Large intestine (tissue), 3 donors: ENCODE results near the gene CCDC18. TPM values are rescaled to one million over a fixed set of nuclear protein-coding genes. Genes with fewer than 3 reads are reported as not detected.
"Not testable (repeated sequence)": the region's sequence is repeated elsewhere in the genome, so short reads cannot be mapped to it uniquely, and the experiment has no call there.

ENCODE experiments used
- DNase-seq, 2 donors: peaks; one replicate each; pipeline versions ENCODE4 v3.0.0 to v3.0.0-alpha.2; 2013
- H3K27ac ChIP-seq: one replicate; pipeline ENCODE4 v1.5.1; 2013; ENCODE audit warnings: low read length
- H3K27me3 ChIP-seq: 2 replicates; pipeline ENCODE4 v1.6.1; 2013; ENCODE audit warnings: low read length; ENCODE audit not compliant: control insufficient read depth, insufficient read depth
- H3K36me3 ChIP-seq: 2 replicates; pipeline ENCODE4 v1.6.1; 2013; ENCODE audit warnings: low read length; ENCODE audit not compliant: control insufficient read depth, insufficient read depth
- H3K4me1 ChIP-seq: one replicate; pipeline ENCODE4 v1.6.1; 2013; ENCODE audit warnings: low read length; ENCODE audit not compliant: control insufficient read depth, insufficient read depth
- H3K4me3 ChIP-seq: one replicate; pipeline ENCODE4 v1.5.1; 2013; ENCODE audit warnings: low read length
- H3K9me3 ChIP-seq: one replicate; pipeline ENCODE4 v1.6.1; 2013; ENCODE audit warnings: mild to moderate bottlenecking, low read depth, low read length, moderate library complexity; ENCODE audit not compliant: control insufficient read depth
- WGBS: methylation state at CpG from one replicate; pipeline ENCODE4 v1.1.5; 2013; ENCODE audit warnings: low lambda C conversion rate; ENCODE audit not compliant: insufficient coverage; 5-methylcytosine and 5-hydroxymethylcytosine counted together
- polyA plus RNA-seq: library from polyadenylated mRNA; unstranded; fragments of 120-200 nt; gene quantifications from one replicate; pipeline ENCODE4 v1.2.1, GENCODE V29; 2013

Gene CCDC18
- polyA plus RNA-seq, 1 donor: 6.4 TPM

- Histone ChIP-seq H3K4me1 (no peaks in the 10 kb centered on the region), H3K9me3 (no peaks in the 10 kb centered on the region), H3K27ac (no peak overlapping the region), H3K27me3 (no peaks in the 10 kb centered on the region), H3K4me3 (no peak overlapping the region), H3K36me3 (peaks cover 9% of the 10 kb centered on the region)
- no CpG with 5 or more reads among the region's 9 CpGs for WGBS
- DNase-seq: peak in 1 of 2 donors; percentile 4
Observed at GRCh38 chr1:93199150-93199549, 18.6 kb downstream of the CCDC18 start.

- Histone ChIP-seq H3K27me3 (no peaks in the 10 kb centered on the region), H3K27ac (no peak overlapping the region), H3K4me3 (no peak overlapping the region), H3K36me3 (peaks cover 9% of the 10 kb centered on the region), H3K4me1 (no peaks in the 10 kb centered on the region), H3K9me3 (no peaks in the 10 kb centered on the region)
- no CpG with 5 or more reads among the region's 6 CpGs for WGBS
- DNase-seq: no peak
Observed at GRCh38 chr1:93200086-93200620, 19.6 kb downstream of the CCDC18 start.

DNA sequence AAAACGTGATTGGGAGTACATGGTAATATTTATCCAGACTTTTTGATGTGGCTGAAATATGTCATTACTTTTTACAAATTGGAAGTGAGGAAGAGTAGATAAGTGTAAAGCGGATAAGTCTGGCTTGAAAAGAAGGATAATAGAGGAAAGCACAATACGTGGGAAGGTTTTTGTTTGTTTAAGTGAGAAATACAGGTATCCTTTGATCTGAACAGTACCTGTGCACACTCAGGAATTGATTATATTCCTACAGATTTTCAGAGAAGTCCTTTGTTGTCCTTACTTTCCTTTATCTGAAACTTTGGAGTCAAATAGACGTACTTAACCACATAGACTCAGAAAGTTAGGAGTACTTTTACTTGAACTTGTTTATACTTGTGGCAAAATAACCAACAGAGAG lies 20.2 kb downstream of the CCDC18 start:
- no peak overlapping the region for H3K4me3 ChIP-seq
- H3K27ac ChIP-seq: no peak overlapping the region
- H3K27me3 ChIP-seq: no peaks in the 10 kb centered on the region
- peaks cover 9% of the 10 kb centered on the region for H3K36me3 ChIP-seq
- no peaks in the 10 kb centered on the region for H3K4me1 ChIP-seq
- DNase-seq: no peak
- 63% methylated on average over 2 of the region's 4 CpGs for WGBS
- no peaks in the 10 kb centered on the region for H3K9me3 ChIP-seq

DNA sequence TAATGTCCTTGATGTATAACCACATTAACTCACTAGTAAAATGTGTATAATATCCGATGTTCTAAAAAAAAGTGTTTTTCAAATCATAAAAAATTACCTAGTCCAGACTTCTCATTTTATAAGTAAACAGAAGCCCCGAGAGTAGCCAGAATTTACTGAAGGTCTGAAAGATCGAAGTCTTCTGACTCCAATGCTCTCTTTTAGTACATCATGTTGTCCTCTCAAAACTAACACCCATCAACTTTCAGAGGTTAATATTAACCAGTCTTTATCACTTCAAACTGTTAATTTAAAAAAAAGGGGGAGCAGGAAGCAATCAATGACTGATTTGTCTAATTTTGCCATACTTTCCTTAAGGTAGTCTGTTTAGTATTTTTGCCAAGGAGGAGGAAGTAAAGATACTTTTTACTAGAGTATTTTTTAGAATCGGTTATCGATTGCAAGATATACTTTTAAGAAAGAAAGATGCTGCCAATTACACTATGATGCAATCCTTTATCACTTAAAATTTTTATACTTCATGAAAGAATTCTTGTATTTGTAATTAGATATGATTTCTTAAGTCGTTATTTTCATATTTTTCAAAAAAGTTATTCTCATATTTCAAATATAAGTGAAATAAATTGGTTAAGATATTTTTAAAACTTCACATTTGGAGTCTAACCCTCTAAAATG lies 25.5 kb downstream of the CCDC18 start:
- no peak for DNase-seq
- 67% methylated on average over 5 of the region's 6 CpGs for WGBS
- Histone ChIP-seq H3K4me3 (no peak overlapping the region), H3K9me3 (no peaks in the 10 kb centered on the region), H3K4me1 (no peaks in the 10 kb centered on the region), H3K27ac (no peak overlapping the region), H3K27me3 (no peaks in the 10 kb centered on the region), H3K36me3 (peaks cover 6% of the 10 kb centered on the region)

- Histone ChIP-seq H3K4me3 (no peak overlapping the region), H3K9me3 (no peaks in the 10 kb centered on the region), H3K27me3 (no peaks in the 10 kb centered on the region), H3K27ac (no peak overlapping the region), H3K4me1 (no peaks in the 10 kb centered on the region), H3K36me3 (peaks cover 6% of the 10 kb centered on the region)
- DNase-seq: no peak
Observed at GRCh38 chr1:93206567-93206954, 26.0 kb downstream of the CCDC18 start.

- H3K4me3 ChIP-seq: no peak overlapping the region
- DNase-seq: no peak
- H3K4me1 ChIP-seq: no peaks in the 10 kb centered on the region
- H3K27me3 ChIP-seq: no peaks in the 10 kb centered on the region
- WGBS: 98% methylated on average over 5 of the region's 5 CpGs
- H3K36me3 ChIP-seq: peaks cover 6% of the 10 kb centered on the region
- no peak overlapping the region for H3K27ac ChIP-seq
- no peaks in the 10 kb centered on the region for H3K9me3 ChIP-seq
Observed at GRCh38 chr1:93207211-93207610, 26.7 kb downstream of the CCDC18 start.

- no peaks in the 10 kb centered on the region for H3K4me1 ChIP-seq
- no peak overlapping the region for H3K27ac ChIP-seq
- H3K9me3 ChIP-seq: no peaks in the 10 kb centered on the region
- no peaks in the 10 kb centered on the region for H3K27me3 ChIP-seq
- no peak for DNase-seq
- H3K4me3 ChIP-seq: no peak overlapping the region
- H3K36me3 ChIP-seq: peaks cover 5% of the 10 kb centered on the region
- WGBS: no CpG with 5 or more reads among the region's 2 CpGs
Observed at GRCh38 chr1:93215322-93215721, 34.8 kb downstream of the CCDC18 start.

GRCh38 chr1:93219443-93219842 lies 38.9 kb downstream of the CCDC18 start:
- H3K4me1 ChIP-seq: no peaks in the 10 kb centered on the region
- no peak overlapping the region for H3K27ac ChIP-seq
- peaks cover 5% of the 10 kb centered on the region for H3K36me3 ChIP-seq
- WGBS: 94% methylated on average over 5 of the region's 6 CpGs
- no peaks in the 10 kb centered on the region for H3K9me3 ChIP-seq
- no peak overlapping the region for H3K4me3 ChIP-seq
- no peak for DNase-seq
- H3K27me3 ChIP-seq: no peaks in the 10 kb centered on the region

- H3K27me3 ChIP-seq, H3K36me3 ChIP-seq, H3K4me3 ChIP-seq, DNase-seq, H3K9me3 ChIP-seq, H3K4me1 ChIP-seq, H3K27ac ChIP-seq: not testable (repeated sequence)
- 90% methylated on average over 3 of the region's 5 CpGs for WGBS
Observed at GRCh38 chr1:93220716-93221115, 40.2 kb downstream of the CCDC18 start.

DNA sequence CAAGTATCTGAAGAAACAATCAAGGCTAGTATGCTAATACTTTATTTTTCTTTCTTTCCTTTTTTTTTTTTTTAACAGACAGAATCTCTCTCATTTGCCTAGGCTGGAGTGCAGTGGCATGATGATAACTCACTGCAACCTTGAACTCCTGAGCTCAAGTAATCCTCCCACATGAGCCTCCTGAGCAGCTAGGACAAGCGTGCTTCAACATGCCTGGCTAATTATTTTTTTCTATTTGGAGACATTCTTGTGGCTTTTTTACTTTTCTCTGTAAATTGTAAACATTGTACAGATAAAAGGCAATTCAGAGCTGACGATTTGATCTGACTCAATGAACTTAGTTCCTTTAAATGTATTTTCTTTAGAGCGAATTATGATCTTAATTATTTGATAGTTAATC lies 41.4 kb downstream of the CCDC18 start:
- Histone ChIP-seq H3K27me3 (no peaks in the 10 kb centered on the region), H3K9me3 (no peaks in the 10 kb centered on the region), H3K4me3 (no peak overlapping the region), H3K4me1 (no peaks in the 10 kb centered on the region), H3K27ac (no peak overlapping the region), H3K36me3 (peaks cover 5% of the 10 kb centered on the region)
- DNase-seq: peak; percentile 12 to 37
- WGBS: no CpG with 5 or more reads among the region's 3 CpGs

GRCh38 chr1:93223023-93223675 lies 42.6 kb downstream of the CCDC18 start:
- DNase-seq: no peak
- no CpG with 5 or more reads among the region's 2 CpGs for WGBS
- H3K27me3 ChIP-seq: no peaks in the 10 kb centered on the region
- H3K4me1 ChIP-seq: no peaks in the 10 kb centered on the region
- no peaks in the 10 kb centered on the region for H3K9me3 ChIP-seq
- no peak overlapping the region for H3K4me3 ChIP-seq
- H3K36me3 ChIP-seq: peaks cover 2% of the 10 kb centered on the region
- H3K27ac ChIP-seq: no peak overlapping the region
